ENCODE data around the gene MBD6. TPM values are rescaled to one million over a fixed set of nuclear protein-coding genes. Genes with fewer than 3 reads are reported as not detected.

Gene MBD6
- total RNA-seq, 1 experiment from 2014 or later: 78.4 TPM

DNA sequence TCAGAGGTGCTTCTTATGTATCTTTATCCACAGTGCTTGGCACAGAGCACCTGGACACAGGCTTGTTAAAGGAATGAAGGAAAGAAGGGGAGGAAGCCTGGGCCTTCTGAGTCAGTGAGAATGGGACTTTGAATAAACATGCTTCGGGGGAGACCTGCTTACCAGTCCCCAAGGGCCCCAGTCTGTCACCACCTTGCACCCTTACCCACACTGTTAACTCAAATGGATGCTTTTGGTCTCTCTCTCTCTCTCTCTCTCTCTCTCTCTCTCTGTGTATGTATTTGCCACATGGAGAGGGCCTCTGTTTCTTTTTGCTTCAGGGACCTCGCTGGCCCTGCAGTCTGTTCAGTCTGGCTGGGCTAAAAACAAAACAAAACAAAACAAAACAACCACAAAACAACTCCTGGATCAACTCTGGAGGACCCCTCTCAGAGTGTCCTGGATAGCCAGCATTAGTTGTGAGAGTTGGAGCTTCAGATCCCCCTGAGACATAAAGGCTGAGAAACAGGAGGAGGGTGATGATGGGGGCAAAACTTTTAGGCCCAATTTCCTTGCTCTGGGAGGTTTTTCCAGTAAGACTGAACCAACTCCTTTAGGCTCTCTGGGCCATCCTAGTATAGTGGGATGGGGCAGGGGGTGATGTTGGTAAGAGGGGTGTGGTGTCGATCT, 29.1 kb downstream of the MBD6 start:
- H3F3A ChIP-seq (ENCODE audit: insufficient read depth, low read depth): 0 out of 2 replicates have a peak, but pooled peaks cover 4% of the 10 kb centered on the region
- DNase-seq: no peak
- H4K20me1 ChIP-seq (ENCODE audit: insufficient read depth): no peaks in the 10 kb centered on the region
- no TSS peak for BruUV-seq (replicated peaks)
- no peak for TF ChIP-seq EZH2 (IDR thresholded peaks at IDR 0.05; ENCODE audit: low read depth)
- TF ChIP-seq, protein P1, sequence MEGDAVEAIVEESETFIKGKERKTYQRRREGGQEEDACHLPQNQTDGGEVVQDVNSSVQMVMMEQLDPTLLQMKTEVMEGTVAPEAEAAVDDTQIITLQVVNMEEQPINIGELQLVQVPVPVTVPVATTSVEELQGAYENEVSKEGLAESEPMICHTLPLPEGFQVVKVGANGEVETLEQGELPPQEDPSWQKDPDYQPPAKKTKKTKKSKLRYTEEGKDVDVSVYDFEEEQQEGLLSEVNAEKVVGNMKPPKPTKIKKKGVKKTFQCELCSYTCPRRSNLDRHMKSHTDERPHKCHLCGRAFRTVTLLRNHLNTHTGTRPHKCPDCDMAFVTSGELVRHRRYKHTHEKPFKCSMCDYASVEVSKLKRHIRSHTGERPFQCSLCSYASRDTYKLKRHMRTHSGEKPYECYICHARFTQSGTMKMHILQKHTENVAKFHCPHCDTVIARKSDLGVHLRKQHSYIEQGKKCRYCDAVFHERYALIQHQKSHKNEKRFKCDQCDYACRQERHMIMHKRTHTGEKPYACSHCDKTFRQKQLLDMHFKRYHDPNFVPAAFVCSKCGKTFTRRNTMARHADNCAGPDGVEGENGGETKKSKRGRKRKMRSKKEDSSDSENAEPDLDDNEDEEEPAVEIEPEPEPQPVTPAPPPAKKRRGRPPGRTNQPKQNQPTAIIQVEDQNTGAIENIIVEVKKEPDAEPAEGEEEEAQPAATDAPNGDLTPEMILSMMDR (conservative IDR thresholded peaks at IDR 0.05): no peak
- H2AFZ ChIP-seq: no peak overlapping the region
- no peaks in the 10 kb centered on the region for H3K36me3 ChIP-seq (ENCODE audit: low read depth)
- POLR2A ChIA-PET (ENCODE audit: unreplicated experiment): no interaction called here
- H3K27me3 ChIP-seq (ENCODE audit: insufficient read depth, low read depth): no peaks in the 10 kb centered on the region
- peaks cover 2% of the 10 kb centered on the region; the same call in 1 of the 2 replicates for H3K79me2 ChIP-seq (ENCODE audit: low read depth)
- no peak overlapping the region for H3K27ac ChIP-seq
- H3K4me2 ChIP-seq: no peak overlapping the region
- H3K4me1 ChIP-seq (replicated peaks; ENCODE audit: insufficient read depth): no peaks in the 10 kb centered on the region
- H3K9me3 ChIP-seq (ENCODE audit: insufficient read depth, low read depth): no peaks in the 10 kb centered on the region
- H3K4me3 ChIP-seq: no peak overlapping the region
- H3K9me2 ChIP-seq (ENCODE audit: insufficient read depth): no peaks in the 10 kb centered on the region
- intact Hi-C loops (cut with micrococcal nuclease; ENCODE audit: unreplicated experiment): no loop called here
- CTCF ChIA-PET: no interaction called here

- Histone ChIP-seq H3K79me2 (ENCODE audit: low read depth) (no peaks in the 10 kb centered on the region), H3K27me3 (ENCODE audit: insufficient read depth, low read depth) (no peaks in the 10 kb centered on the region), H3K4me2 (no peak overlapping the region), H3K4me1 (replicated peaks; ENCODE audit: insufficient read depth) (no peaks in the 10 kb centered on the region), H3K9me3 (ENCODE audit: insufficient read depth, low read depth) (no peaks in the 10 kb centered on the region), H3F3A (ENCODE audit: insufficient read depth, low read depth) (0 out of 2 replicates have a peak, but pooled peaks cover 4% of the 10 kb centered on the region), H4K20me1 (ENCODE audit: insufficient read depth) (no peaks in the 10 kb centered on the region), H3K36me3 (ENCODE audit: low read depth) (no peaks in the 10 kb centered on the region), H3K4me3 (no peak overlapping the region), H3K27ac (no peak overlapping the region), H3K9me2 (ENCODE audit: insufficient read depth) (no peaks in the 10 kb centered on the region), H2AFZ (no peak overlapping the region)
- no peak for TF ChIP-seq EZH2 (IDR thresholded peaks at IDR 0.05; ENCODE audit: low read depth)
- TF ChIP-seq, protein P1 (conservative IDR thresholded peaks at IDR 0.05): no peak
- no peak for DNase-seq
- ChIA-PET CTCF (no interaction called here), POLR2A (ENCODE audit: unreplicated experiment) (no interaction called here)
- no TSS peak for BruUV-seq (replicated peaks)
- intact Hi-C loops (cut with micrococcal nuclease; ENCODE audit: unreplicated experiment): no loop called here
Measured at GRCh38 chr12:57552306-57552651, 29.7 kb downstream of the MBD6 start.

GRCh38 chr12:57552835-57553313, 30.2 kb downstream of the MBD6 start:
- TF ChIP-seq, protein P1 (conservative IDR thresholded peaks at IDR 0.05): no peak
- no peak for TF ChIP-seq EZH2 (IDR thresholded peaks at IDR 0.05; ENCODE audit: low read depth)
- H3K4me3 ChIP-seq: no peak overlapping the region
- ChIA-PET POLR2A (ENCODE audit: unreplicated experiment) (no interaction called here), CTCF (no interaction called here)
- no TSS peak for BruUV-seq (replicated peaks)
- H2AFZ ChIP-seq: no peak overlapping the region
- no peaks in the 10 kb centered on the region for H3K4me1 ChIP-seq (replicated peaks; ENCODE audit: insufficient read depth)
- H3K79me2 ChIP-seq (ENCODE audit: low read depth): no peaks in the 10 kb centered on the region
- intact Hi-C loops (cut with micrococcal nuclease; ENCODE audit: unreplicated experiment): no loop called here
- H4K20me1 ChIP-seq (ENCODE audit: insufficient read depth): no peaks in the 10 kb centered on the region
- H3K27me3 ChIP-seq (ENCODE audit: insufficient read depth, low read depth): no peaks in the 10 kb centered on the region
- DNase-seq: no peak
- no peak overlapping the region for H3K4me2 ChIP-seq
- H3K9me2 ChIP-seq (ENCODE audit: insufficient read depth): no peaks in the 10 kb centered on the region
- no peaks in the 10 kb centered on the region for H3K36me3 ChIP-seq (ENCODE audit: low read depth)
- 0 out of 2 replicates have a peak, but pooled peaks cover under 1% of the 10 kb centered on the region for H3F3A ChIP-seq (ENCODE audit: insufficient read depth, low read depth)
- H3K27ac ChIP-seq: no peak overlapping the region
- H3K9me3 ChIP-seq (ENCODE audit: insufficient read depth, low read depth): no peaks in the 10 kb centered on the region
